HG03139 (cell line): Measurements from ENCODE around the gene SMR3B.

Experiments used
- ATAC-seq: cut with Tn5 transposase; IDR thresholded peaks from one replicate; pipeline ENCODE4 v1.9.1; 2021; ENCODE audit not compliant: unreplicated experiment

SMR3B gene

DNA sequence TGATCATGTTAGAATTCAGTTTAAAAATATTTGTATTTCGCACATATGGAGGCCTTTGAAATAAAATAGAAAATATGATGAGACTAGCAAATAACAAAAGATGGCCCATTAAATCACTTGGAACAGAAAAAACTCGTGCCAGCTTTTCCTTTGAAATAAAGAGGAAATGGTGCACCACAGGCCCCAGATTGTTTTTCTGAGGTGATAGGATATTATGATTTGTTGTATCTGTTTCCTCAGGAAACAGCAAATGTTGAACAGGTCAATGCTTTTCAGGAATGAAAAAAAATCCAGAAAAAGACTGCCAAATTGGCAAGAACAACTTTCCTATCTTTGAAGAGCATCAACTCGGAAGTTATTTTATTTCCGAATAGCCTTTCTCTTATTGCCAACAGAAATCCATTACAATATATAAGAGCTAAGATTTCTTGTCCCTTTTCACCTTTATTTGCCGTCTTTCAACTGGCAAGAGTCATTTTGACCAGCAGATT lies at the start of gene SMR3B:
Gene SMR3B, plus strand, starts transcription at position 441 of the 491 bp plus-strand sequence. CDS start 1,380 bp downstream, outside the sequence.
- no peak for ATAC-seq

DNA sequence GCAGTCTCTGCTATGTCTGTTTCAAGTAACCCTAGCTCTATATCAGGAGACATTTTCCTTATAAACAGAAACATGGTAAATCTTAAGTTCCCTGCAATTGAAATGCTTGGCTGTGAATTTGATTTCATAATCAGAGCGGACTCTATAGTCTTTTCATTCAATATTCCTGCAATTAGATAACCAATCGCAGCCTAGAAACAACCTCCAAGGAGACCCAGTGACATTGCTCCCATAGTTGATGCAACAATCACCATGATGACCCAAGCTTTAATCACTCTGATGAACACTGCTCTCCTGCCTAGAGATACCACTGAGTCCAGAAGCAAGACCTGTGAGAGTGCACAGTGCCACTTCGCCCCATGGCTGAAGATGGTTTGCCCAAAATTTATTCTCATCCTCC lies 48.2 kb upstream of the SMR3B start, which contains the start of gene CABS1:
Gene CABS1, plus strand, starts transcription at position 301 of the 400 bp plus-strand sequence. Its CDS starts 59 bp downstream, at position 360.
- ATAC-seq, result no peak

DNA sequence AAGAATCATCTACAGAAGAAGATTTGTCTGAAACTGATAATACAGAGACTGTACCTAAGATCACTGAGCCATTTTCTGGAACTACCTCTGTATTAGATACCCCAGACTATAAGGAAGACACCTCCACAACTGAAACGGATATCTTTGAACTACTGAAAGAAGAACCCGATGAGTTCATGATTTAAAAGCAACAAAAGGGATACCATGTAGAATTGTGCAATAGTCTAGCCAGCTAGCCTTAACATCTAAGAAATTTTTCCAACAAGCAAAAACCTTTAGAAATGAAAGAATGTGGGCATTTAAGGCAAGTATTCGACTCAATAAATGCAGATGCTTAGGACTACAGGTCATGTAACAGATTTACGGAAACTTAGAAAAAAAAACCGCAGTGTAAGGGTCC lies 46.9 kb upstream of the SMR3B start:
- ATAC-seq, result no peak

DNA sequence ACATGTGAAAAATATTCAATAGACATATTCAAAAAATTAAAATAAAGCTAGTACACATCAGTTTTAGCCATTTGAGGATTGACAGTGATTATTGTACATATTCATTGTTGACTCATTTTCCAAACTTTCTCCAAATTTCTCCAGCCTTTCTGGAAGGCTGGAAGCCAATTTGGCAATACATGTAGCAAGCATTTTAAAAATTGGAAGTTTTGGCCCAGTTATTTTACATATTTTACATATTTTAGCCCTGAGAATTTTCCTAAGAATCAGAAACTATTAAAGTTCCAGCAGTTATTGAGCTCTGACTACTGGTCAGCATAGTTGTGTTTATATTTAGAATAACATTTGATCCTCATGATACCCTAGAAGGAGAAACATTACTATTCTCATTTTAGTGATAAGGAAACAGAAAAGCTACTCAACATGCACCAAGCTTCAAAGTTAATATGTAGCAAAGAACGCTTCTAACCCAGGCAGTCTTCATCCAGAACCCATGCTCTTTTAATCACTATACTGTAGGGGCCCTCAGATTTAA lies 45.0 kb upstream of the SMR3B start:
- no peak for ATAC-seq

DNA sequence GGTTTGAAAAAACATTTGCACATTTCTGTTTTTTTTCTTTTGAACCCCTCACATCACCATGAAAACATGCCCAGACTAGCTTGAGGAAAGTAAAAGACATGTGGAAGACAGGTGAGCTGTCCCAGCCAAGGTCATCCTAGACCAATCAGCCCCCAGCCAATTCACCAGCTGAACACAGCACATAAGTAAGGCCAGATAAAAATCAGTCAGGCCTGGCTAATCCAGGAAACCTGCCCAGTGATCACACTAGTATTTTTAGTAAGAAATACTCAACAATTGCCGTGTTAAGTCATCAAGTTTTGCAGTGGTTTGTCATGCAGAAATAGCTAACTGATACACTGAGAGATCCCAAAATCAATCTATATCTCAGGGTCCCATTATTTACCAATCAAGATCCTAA lies 26.7 kb upstream of the SMR3B start:
- ATAC-seq, result no peak

DNA sequence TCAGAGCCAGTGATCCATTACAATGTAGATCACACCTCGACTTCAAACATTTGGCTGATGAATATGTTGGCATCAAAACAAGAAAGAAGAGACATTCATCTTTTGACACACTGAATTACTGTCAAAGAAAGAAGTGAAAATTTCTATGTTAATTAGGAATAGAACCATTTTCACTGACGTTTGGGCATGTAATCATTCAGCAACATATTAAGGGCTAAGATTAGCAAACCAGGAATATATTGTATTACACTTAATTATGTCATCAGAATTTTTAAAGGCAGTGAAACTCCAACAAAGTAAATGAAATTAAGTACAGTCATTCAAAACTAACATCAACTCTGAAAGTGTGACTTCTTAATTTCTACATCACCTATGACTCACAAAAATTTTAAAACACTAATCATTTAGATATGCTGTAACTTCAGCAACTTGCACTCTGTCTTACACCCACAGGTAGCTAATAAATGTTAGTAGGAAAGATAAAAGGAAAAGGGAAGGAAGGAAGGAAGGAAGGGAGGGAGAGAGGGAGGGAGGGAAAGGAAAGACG lies 23.7 kb upstream of the SMR3B start:
- ATAC-seq, result no peak

DNA sequence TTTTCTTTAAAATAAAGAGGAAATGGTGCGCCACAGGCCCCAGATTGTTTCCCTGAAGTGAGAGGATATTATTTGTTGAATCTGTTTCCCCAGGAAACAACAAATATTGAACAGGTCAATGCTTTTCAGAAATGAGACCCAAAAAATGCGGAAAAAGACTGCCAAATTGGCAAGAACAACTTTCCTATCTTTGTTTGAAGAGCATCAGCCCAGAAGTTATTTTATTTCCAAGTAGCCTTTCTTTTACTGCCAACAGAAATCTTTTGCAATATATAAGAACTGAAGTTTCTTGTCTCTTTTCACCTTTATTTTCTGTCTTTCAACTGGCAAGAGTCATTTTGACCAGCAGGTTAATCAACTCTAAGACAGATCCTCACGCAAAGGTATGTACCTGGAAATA lies 22.5 kb upstream of the SMR3B start, which contains the start of gene SMR3A:
Gene SMR3A, plus strand, starts transcription at position 301 of the 400 bp plus-strand sequence. CDS start 1,356 bp downstream, outside the sequence.
- ATAC-seq, result no peak

DNA sequence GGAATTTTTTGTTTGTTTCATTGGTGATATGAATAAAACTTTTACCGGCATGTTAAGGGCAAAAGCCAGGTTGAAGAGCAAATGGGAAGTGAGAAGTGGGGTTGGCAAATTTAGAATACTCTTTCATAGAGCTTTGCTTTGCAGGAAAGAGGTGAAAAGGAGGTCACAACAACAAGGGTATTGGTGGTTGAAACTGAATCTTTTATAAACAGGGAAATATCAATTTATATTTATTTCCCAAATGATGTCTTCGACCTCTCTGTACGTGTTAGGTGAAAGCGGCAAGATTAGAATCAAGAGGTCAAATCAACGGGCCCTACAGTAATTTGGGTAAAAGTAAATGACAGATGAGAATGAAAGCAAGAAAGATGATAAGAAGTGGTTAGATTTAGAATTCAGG lies 18.9 kb upstream of the SMR3B start:
- no peak for ATAC-seq

DNA sequence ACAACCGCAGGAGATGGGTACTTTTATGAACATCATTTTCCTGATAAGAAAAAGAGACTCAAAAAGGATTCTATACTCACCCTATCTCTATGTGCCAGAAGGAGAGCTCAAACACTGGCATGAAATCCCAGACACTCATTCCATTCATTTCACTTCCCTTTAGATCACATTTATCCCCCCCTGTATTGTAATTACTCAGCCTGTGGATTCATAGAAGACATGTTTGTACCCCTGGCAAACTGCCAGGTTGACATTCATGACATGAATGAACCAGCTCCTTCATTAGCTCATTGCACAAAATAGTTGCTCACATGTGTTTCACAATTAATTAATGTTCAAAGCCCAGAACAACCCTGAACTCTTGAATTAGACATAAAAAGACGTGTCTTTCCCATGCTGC lies 17.5 kb upstream of the SMR3B start:
- no peak for ATAC-seq

DNA sequence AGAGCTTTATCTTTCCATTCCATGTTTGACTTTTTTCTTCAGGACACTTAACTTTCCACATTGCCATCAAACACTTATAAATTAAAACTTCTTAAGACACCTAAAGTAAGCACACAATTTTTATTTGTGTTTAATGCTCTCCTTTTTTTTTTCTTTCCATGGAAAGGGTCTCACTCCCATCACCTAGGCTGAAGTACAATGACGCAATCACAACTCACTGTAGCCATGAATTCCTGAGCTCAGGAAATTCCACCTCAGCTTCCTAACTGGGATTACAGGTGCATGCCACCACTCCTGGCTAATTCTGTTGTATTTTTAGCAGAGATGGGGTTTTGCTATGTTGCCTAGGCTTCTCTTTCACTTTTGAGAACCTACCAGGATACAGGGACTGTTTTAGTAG lies 15.1 kb upstream of the SMR3B start:
- no peak for ATAC-seq

DNA sequence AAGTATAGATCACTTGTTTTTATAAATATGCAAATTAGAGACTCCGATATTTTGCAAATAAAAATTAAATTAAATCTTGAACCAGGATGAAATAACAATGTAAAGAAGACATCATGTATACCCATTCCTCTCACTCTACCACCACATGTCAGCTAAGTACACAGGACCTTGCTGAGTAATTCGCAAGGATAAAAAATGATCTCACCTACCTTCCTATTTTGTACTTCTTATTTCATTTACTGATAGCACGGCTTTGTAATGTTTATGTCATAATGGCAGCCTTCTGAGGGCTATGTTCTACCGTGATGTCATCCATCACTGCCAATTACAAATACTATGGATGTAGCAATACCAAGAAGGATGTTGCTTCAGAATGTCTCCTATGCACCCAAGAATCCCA lies 10.9 kb upstream of the SMR3B start:
- no peak for ATAC-seq

DNA sequence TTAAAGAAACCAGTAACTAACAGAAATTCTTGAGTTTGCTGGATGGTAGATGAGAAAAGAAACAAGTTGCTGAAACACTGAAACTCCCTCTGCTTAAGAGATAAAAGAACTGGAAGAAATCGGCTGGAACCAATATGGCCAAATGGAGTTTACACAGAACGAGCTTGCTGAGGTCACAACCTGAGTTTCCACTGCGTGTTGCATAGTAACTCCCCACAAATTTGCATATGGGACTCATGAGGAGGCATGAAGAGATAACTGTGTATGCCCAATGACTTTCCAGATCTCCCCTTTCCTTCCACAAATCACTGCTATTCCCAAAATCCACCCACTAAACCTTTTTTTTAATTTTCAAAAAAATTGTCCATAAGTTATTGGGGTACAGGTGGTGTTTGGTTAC lies 10.2 kb upstream of the SMR3B start:
- ATAC-seq, result no peak

DNA sequence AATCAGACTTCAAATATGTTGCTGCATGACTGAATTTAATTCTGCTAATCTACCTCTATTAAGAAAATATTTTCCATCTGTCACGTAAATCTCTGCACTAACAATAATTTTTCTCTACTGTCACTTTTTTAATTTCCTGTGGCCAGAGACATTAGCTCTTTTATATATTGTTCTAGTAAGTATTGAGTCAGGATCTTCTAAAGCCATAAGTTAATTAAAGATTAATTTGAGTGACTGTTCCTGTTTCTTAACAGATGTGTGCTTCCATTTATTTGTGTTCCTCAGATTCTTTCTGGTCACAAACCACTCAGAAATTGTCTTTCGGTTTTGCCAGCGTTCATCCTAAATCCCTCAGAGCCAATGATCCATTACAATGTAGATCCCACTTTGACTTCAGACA lies 2.4 kb upstream of the SMR3B start:
- ATAC-seq, result no peak

DNA sequence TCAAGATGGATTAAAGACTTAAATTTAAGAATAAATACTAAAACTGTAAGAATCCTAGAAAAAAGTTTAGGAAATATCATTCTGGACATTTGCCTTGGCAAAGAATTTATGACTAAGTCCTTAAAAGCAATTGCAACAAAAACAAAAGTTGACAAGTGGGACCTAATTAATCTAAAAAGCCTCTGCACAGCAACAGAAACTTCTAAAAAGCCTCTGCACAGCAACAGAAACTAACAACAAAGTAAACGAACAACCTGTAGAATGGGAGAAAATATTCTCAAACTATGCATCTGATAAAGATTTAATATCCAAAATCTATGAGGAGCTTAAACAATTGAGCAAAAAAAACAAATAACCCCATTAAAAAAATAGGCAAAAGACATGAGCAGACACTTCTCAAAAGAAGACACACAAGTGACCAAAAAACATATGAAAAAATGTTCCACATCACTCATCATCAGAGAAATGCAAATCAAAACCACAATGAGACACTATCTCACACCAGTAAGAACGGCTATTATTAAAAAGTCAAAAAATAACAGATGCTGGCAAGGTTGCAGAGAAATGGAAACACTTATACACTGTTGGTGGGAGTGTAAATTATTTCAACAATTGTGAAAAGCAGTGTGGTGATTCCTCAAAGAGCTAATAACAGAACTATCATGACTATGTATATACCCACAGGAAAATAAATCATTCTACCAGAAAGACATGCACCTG lies 9.3 kb downstream of the SMR3B start:
- ATAC-seq, result peak; percentile 62

DNA sequence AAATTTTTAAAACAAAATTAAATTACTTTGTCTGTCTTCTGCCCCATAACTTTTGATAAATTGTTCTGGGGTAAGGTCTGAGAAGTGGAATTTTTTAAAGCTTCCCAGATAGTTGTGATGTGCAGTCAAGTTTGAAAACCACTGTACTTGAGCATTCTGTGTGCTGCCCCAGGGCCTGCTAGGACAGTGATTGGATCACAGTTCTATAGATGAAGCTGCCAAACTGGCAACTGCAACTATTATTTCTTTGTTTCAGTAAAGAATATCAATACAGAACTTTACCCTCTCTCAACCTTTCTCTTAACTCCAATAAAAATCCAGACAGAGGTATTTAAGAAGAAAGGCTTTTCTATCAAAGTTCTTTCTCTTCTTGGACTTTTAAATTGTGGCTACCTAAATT lies 14.6 kb downstream of the SMR3B start, which contains the start of gene OPRPN:
Gene OPRPN, plus strand, starts transcription at position 361 of the 400 bp plus-strand sequence. CDS start 1,346 bp downstream, outside the sequence.
- ATAC-seq, result no peak

DNA sequence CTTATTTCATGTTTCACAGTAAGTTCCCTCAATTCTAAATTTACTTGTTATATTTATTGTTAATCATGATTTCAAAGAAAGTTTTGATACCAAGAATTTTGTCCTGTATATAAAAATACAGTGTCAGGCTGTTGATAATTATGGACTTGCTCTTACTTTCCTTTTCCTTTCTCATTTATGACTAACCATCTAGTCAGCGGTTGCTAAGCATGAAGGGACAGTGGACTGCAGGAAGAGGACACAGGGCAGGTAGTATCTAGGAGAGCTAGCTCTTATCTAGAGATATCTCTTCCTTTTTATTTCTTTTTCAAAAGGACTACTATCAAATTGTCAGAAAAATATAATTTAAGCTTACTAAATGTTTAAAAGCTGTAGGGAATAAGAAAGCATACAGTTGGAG lies 16.4 kb downstream of the SMR3B start:
- no peak for ATAC-seq

DNA sequence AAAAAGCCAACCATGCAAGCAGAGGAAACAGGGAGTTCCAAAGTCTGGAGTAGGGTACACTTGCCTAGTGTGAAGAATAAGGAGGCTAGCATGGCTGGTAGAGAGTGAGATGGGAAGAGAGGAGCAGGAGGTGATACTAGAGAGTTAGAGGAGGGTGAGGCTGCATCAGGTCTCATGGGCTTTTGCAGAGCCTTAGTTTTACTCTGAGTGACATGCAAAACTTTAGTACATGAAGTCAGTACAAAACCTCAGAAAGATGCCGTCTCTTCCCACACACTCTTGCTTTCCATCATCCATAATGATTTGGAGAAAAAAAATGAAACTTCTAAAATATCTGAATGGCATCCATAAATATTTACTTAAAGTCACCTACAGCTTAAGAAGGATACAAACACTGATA lies 19.8 kb downstream of the SMR3B start:
- no peak for ATAC-seq

DNA sequence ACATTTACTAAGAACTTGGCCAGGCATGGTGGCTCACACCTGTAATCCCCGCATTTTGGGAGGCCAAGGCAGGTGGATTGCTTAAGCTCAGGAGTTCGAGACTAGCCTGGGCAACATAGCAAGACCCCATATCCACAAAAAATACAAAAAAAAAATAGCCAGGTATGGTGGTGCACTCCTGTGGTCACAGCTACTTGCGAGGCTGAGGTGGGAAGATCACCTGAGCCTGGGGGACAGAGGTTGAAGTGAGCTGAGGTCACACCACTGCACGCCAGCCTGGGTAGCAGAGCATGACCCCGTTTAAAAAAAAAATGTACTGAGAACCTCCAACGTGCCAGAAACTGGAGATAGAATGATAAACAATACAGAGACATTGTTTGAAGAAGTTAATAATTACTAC lies 22.8 kb downstream of the SMR3B start:
- ATAC-seq, result peak; percentile 60

DNA sequence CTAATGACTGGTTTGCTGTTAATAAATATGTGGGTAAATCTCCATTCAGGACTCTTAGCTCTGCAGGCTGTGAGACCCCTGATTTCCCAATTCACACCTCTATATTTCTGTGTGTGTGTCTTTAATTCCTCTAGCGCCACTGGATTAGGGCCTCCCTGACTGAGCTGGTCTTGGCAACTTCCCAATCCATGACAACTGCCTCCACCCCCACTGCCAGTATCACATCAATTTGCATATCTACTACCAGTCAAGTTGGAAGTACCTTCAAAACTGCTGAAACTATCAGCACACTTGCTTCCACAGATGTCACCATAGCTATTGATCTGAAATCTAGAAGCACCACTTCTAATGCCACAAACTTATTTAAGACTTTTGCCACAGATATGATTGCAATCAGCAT lies 42.4 kb downstream of the SMR3B start:
- no peak for ATAC-seq

DNA sequence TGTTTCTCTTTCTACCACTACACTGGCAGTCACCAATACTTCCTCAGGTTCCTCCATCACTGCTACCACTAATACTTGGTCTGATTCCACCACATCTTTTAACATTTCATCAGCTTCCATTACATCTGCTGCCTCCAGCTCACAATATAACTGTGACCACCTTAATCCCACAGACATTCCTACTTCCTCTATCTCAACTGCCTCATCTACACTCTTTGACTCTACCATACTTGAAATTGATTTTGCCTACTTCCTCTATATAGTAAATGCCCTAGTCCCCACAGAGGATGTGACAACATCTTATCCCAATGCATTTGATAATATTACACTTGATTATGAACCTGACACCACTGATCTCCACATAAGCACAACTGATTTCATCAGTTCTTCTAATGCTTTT lies 43.9 kb downstream of the SMR3B start:
- ATAC-seq, result no peak

DNA sequence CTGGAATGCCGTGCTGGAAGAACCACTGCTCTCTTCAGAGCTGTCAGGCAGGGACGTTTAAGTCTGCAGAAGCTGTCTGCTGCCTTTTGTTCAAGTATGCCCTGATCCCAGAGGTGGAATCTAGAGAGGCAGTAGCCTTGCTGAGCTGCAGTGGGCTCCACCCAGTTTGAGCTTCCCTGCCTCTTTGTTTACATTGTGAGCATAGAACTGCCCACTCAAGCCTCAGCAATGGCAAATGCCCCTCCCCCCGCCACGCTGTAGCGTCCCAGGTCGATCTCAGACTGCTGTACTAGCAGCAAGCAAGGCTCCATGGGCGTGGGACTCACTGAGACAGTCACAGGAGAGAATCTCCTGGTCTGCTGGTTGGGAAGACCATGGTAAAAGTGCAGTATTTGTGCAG lies 54.3 kb downstream of the SMR3B start:
- no peak for ATAC-seq
